ENCODE results near the gene SLC6A18. TPM values are rescaled to one million over a fixed set of nuclear protein-coding genes. Genes with fewer than 3 reads are reported as not detected.
"Not testable (repeated sequence)": the region's sequence is repeated elsewhere in the genome, so short reads cannot be mapped to it uniquely, and the experiment has no call there.

SLC6A18 gene
- total RNA-seq, 2 experiments from 2014 or later: not detected

DNA sequence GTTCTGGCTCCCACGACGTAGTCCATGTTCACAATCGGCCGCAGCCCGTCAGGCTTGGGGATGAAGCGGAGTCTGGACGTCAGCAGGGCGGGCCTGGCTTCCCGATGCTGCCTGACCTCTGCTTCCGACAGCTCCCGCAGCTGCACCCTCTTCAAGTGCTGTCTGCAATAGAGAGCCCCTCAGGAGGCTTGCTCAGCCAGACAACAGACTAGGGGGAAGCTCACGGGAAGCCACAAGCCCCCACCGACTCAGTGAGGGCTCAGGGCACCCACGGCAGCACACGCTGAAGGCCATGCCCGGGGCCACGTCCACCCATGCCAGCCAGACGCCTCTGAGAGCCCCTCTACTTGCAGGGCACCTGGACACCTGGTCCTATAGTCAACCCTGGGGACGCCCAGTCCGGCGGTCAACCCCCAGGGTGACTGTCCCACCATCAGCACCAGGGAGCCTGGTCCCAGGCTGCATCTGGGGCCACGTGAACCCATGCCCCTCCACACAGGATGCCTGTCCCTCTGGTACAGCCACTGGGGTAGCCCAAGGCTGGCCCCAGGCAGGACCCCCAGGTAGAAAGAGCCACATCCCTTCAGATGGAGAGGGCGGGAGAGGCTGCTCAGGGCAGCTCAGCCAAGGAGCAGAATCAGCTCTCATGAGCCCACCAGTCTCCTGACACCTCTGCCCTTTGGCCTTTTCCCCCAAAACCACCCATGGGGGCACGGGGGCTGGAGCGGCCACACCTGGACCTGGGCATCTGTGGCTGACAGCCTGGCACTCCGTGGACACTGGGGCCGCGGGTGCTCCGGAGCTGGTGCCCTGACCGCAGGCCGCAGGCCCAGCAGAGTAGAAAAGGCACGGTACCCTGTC lies 55.2 kb downstream of the SLC6A18 start:
- DNase-seq (no peak), ATAC-seq (no peak)
- no peaks in the 10 kb centered on the region for H3K4me1 Mint-ChIP-seq (ENCODE audit: low read depth)
- no peaks in the 10 kb centered on the region for H3K36me3 Mint-ChIP-seq (ENCODE audit: low read depth)
- H3K27me3 Mint-ChIP-seq (ENCODE audit: low read depth): peaks cover 2% of the 10 kb centered on the region
- no peak overlapping the region for H3K4me3 Mint-ChIP-seq
- H3K9me3 Mint-ChIP-seq (ENCODE audit: insufficient read depth): no peaks in the 10 kb centered on the region
- POLR2A ChIA-PET: no interaction called here
- CTCF ChIA-PET: no interaction called here
- no peak overlapping the region for H3K27ac Mint-ChIP-seq

DNA sequence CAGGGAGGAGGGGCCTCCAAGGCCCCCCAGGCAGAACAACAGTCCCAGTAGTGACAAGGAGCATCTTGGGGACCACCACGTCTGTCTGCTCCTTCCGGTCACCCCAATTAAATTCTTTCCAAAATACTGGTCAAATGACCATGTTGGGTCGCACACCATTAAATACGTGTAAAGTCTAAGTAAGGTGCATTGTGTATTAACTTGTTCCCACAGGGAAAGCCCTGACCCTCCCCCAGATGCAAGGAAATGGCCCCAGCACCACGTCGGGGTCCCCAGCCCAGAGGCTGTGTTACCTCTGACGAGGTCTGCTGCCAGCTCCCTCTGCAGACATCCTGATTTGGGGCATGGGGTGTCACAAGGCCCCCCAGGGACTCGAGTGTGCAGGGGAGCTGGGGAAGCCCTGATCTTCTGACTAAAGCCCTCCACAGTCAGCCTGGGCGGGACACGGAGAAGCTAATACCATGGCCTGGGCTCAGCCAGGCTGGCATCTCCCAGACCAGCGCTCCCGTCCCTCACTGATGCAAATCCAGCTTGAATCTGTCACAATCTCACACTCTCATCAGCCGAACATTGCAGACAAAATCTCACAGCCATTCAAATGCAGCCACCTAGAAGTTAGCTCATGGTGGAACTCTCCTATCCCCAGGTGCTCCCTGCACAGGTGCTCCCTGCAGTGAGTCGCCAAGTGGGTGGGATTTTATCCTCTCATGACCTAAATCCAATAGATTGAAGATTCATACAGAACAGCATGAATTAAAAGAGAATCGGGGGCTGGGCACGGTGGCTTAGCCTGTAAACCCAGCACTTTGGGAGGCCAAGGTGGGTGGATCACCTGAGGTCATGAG lies 56.1 kb downstream of the SLC6A18 start:
- no peak for ATAC-seq
- CTCF ChIA-PET: no interaction called here
- no peak for DNase-seq
- POLR2A ChIA-PET: no interaction called here
- H3K4me3 Mint-ChIP-seq: no peak overlapping the region
- no peak overlapping the region for H3K27ac Mint-ChIP-seq
- no peaks in the 10 kb centered on the region for H3K9me3 Mint-ChIP-seq (ENCODE audit: insufficient read depth)
- no peaks in the 10 kb centered on the region for H3K4me1 Mint-ChIP-seq (ENCODE audit: low read depth)
- peaks cover 2% of the 10 kb centered on the region for H3K27me3 Mint-ChIP-seq (ENCODE audit: low read depth)
- H3K36me3 Mint-ChIP-seq (ENCODE audit: low read depth): no peaks in the 10 kb centered on the region

DNA sequence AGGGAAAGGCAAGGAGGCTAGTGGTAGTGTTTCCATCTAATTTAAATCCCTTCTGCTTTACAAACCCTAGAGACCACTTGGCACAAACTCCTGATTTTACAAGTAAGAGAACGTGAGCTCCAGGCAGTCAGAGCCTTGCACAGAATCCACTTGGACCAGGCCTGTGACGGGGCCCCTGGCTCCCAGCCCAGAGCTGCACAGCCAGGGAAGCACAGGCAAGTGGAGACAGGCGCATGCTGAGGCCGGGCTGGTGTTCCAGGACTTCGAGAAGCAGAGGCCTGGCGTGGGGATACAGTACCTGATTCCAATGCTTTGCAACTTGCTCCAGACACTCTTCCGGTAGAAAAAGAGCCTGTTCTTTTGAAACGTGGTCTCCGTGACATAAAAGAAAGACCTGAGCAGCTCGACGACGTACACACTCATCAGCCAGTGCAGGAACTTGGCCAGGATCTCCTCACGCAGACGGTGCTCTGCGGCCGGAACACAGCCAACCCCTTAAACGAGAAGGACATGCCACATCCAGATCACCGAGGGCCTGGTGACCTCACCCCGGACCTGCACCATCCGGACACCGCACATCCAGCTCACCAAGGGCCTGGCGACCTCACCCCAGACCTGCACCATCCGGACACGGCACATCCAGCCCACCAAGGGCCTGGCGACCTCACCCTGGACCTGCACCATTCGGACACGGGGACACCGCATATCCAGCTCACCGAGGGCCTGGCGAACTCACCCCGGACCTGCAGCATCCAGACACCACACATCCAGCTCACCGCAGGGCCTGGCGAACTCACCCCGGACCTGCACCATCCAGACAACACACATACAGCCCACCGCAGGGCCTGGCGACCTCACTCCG lies 57.2 kb downstream of the SLC6A18 start:
- DNase-seq (no peak), ATAC-seq (no peak)
- Mint-ChIP-seq H3K4me3 (no peak overlapping the region), H3K4me1 (ENCODE audit: low read depth) (no peaks in the 10 kb centered on the region), H3K9me3 (ENCODE audit: insufficient read depth) (no peaks in the 10 kb centered on the region), H3K36me3 (ENCODE audit: low read depth) (no peaks in the 10 kb centered on the region), H3K27ac (no peak overlapping the region), H3K27me3 (ENCODE audit: low read depth) (no peaks in the 10 kb centered on the region)
- POLR2A ChIA-PET: no interaction called here
- CTCF ChIA-PET: no interaction called here

DNA sequence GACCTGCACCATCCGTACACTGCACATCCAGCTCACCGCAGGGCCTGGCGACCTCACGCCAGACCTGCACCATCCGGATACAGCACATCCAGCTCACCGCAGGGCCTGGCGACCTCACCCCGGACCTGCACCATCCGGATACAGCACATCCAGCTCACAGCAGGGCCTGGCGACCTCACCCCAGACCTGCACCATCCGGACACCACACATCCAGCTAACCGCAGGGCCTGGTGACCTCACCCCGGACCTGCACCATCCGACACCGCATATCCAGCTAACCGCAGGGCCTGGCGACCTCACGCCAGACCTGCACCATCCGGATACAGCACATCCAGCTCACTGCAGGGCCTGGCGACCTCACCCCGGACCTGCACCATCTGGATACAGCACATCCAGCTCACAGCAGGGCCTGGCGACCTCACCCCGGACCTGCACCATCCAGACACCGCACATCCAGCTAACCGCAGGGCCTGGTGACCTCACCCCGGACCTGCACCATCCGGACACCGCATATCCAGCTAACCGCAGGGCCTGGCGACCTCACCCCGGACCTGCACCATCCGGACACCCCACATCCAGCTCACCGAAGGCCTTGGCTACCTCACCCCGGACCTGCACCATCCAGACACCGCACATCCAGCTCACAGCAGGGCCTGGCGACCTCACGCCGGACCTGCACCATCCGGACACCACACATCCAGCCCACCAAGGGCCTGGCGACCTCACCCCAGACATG lies 58.0 kb downstream of the SLC6A18 start:
- H3K27ac Mint-ChIP-seq; ATAC-seq; DNase-seq; H3K36me3 Mint-ChIP-seq (ENCODE audit: low read depth); H3K27me3 Mint-ChIP-seq (ENCODE audit: low read depth); CTCF ChIA-PET; POLR2A ChIA-PET; H3K4me1 Mint-ChIP-seq (ENCODE audit: low read depth); H3K9me3 Mint-ChIP-seq (ENCODE audit: insufficient read depth); H3K4me3 Mint-ChIP-seq: not testable (repeated sequence)

DNA sequence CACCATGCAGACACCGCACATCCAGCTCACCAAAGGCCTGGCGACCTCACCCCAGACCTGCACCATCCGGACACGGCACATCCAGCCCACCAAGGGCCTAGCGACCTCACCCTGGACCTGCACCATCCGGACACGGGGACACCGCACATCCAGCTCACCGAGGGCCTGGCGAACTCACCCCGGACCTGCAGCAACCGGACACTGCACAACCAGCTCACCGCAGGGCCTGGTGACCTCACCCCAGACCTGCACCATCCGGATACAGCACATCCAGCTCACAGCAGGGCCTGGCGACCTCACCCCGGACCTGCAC lies 58.5 kb downstream of the SLC6A18 start:
- H3K4me1 Mint-ChIP-seq (ENCODE audit: low read depth); CTCF ChIA-PET; H3K4me3 Mint-ChIP-seq; DNase-seq; ATAC-seq; H3K36me3 Mint-ChIP-seq (ENCODE audit: low read depth); POLR2A ChIA-PET; H3K27me3 Mint-ChIP-seq (ENCODE audit: low read depth); H3K27ac Mint-ChIP-seq: not testable (repeated sequence)
- peaks cover 10% of the 10 kb centered on the region for H3K9me3 Mint-ChIP-seq (ENCODE audit: insufficient read depth)

DNA sequence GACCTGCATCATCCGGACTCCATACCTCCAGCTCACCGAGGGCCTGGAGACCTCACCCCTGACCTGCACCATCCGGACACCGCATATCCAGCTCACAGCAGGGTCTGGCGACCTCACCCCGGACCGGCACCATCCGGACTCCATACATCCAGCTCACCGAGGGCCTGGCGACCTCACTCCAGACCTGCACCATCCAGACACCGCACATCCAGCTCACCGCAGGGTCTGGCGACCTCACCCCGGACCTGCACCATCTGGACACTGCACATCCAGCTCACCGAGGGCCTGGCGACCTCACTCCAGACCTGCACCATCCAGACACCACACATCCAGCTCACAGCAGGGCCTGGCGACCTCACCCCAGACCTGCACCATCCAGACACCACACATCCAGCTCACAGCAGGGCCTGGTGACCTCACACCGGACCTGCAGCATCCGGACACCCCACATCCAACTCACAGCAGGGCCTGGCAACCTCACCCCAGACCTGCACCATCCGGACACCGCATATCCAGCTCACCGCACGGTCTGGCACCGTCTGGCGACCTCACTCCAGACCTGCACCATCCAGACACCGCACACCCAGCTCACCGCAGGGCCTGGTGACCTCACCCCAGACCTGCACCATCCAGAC lies 59.3 kb downstream of the SLC6A18 start:
- peaks cover 11% of the 10 kb centered on the region for H3K9me3 Mint-ChIP-seq (ENCODE audit: insufficient read depth)
- CTCF ChIA-PET; POLR2A ChIA-PET; H3K27ac Mint-ChIP-seq; DNase-seq; ATAC-seq; H3K4me3 Mint-ChIP-seq; H3K27me3 Mint-ChIP-seq (ENCODE audit: low read depth); H3K4me1 Mint-ChIP-seq (ENCODE audit: low read depth); H3K36me3 Mint-ChIP-seq (ENCODE audit: low read depth): not testable (repeated sequence)

DNA sequence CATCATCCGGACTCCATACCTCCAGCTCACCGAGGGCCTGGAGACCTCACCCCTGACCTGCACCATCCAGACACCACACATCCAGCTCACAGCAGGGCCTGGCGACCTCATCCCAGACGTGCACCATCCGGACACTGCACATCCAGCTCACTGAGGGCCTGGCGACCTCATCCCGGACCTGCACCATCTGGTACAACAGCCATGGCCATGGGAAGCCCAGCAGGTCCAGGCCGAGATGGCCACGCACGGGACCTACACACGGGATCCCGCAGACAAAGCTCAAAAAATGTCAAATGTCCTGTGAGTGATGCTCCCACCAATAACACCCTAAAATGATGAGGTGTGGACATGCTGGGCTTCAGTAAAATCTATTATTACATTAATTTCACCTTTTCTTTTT lies 60.0 kb downstream of the SLC6A18 start:
- ChIA-PET CTCF (no interaction called here), POLR2A (no interaction called here)
- ATAC-seq: no peak
- no peak for DNase-seq
- peaks cover 11% of the 10 kb centered on the region for H3K9me3 Mint-ChIP-seq (ENCODE audit: insufficient read depth)
- no peaks in the 10 kb centered on the region for H3K4me1 Mint-ChIP-seq (ENCODE audit: low read depth)
- no peaks in the 10 kb centered on the region for H3K27me3 Mint-ChIP-seq (ENCODE audit: low read depth)
- no peak overlapping the region for H3K27ac Mint-ChIP-seq
- no peak overlapping the region for H3K4me3 Mint-ChIP-seq
- H3K36me3 Mint-ChIP-seq (ENCODE audit: low read depth): no peaks in the 10 kb centered on the region

DNA sequence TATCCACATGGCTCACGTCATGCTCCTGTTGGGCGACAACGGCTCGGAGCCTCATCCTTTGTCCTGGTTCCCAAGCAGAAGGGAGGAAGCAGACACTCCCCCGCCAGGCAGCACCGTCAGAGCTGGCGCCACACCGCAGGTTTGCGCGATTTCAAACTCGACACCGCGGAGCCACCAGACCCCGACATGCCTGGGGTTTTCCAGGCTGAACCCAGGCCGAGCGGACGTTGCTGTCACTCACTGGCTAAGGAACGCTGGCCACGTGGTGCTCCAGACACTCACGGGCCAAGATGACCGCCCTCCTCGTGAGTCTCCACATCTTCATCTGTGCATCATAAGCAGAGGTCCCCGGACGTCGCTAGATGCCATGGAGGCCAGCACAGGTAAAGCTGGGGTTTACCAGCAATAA lies 60.7 kb downstream of the SLC6A18 start:
- DNase-seq: no peak

DNA sequence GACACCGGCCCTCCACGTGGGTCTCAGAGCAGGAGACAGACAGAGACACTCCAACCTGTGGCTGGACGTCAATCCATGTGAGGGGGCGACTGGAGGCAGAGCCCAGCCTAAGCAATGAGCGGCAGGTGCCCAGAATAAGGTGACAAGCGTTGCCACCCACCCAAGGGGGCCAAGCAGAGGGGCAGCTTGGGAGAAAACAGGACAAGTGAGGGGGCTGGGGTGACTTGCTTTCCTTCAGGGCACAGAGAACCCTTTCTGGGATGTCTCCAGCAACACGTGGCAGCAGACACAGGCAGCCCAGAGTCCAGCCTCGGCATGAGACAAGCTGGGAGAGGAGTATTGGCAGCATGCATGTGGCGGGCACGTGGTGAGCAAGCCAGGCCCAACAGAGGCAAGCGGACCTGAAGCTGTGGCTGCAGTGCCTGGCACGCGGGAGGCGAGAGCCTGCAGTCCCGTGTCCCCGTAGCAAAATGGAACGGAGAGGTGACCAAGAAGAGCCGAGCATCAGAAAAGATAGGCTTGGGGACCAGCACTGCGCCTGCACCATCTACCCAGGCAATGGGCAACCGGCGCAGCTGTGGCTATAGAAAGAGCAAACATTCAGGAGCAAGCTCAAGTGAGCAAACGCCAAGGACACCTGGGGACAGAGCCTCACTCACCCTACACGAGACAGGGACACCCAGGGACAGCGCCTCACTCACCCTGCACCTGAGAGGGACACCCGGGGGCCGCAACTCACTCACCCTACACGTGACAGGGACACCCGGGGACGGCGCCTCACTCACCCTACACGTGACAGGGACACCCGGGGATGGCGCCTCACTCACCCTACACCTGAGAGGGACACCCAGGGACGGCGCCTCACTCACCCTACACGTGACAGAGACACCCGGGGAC lies 63.5 kb downstream of the SLC6A18 start:
- H3K9me3 Mint-ChIP-seq (ENCODE audit: insufficient read depth): peaks cover 11% of the 10 kb centered on the region
- H3K4me3 Mint-ChIP-seq: no peak overlapping the region
- ChIA-PET POLR2A (no interaction called here), CTCF (no interaction called here)
- peaks cover 5% of the 10 kb centered on the region for H3K27me3 Mint-ChIP-seq (ENCODE audit: low read depth)
- H3K27ac Mint-ChIP-seq: no peak overlapping the region
- no peak for DNase-seq
- no peaks in the 10 kb centered on the region for H3K36me3 Mint-ChIP-seq (ENCODE audit: low read depth)
- no peak for ATAC-seq
- peaks cover 2% of the 10 kb centered on the region for H3K4me1 Mint-ChIP-seq (ENCODE audit: low read depth)

More for the DNA sequence above, 60.7 kb downstream of the SLC6A18 start:
- Mint-ChIP-seq H3K4me1 (ENCODE audit: low read depth) (no peaks in the 10 kb centered on the region), H3K4me3 (no peak overlapping the region), H3K36me3 (ENCODE audit: low read depth) (no peaks in the 10 kb centered on the region), H3K9me3 (ENCODE audit: insufficient read depth) (peaks cover 11% of the 10 kb centered on the region), H3K27me3 (ENCODE audit: low read depth) (no peaks in the 10 kb centered on the region), H3K27ac (no peak overlapping the region)
- POLR2A ChIA-PET: no interaction called here
- ATAC-seq: no peak
- CTCF ChIA-PET: no interaction called here

DNA sequence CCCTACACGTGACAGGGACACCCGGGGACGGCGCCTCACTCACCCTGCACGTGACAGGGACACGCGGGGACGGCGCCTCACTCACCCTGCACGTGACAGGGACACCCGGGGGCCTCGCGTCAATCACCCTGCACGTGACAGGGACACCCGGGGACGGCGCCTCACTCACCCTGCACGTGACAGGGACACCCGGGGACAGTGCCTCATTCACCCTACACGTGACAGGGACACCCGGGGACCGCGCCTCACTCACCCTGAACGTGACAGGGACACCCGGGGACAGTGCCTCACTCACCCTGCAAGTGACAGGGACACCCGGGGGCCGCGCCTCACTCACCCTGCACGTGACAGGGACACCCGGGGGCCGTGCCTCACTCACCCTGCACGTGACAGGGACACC lies 64.4 kb downstream of the SLC6A18 start:
- H3K36me3 Mint-ChIP-seq (ENCODE audit: low read depth); DNase-seq; ATAC-seq; H3K27ac Mint-ChIP-seq; CTCF ChIA-PET; H3K4me1 Mint-ChIP-seq (ENCODE audit: low read depth); H3K27me3 Mint-ChIP-seq (ENCODE audit: low read depth); H3K4me3 Mint-ChIP-seq; POLR2A ChIA-PET: not testable (repeated sequence)
- H3K9me3 Mint-ChIP-seq (ENCODE audit: insufficient read depth): peaks cover 11% of the 10 kb centered on the region

Data from activated CD8-positive, alpha-beta T cell treated with anti-CD3 and anti-CD28 coated beads, Interleukin-2, amount 10 ng/mL, durations not matched to agents 7 days and 5 days (primary cell).